Sigmoid colon (tissue), 4 donors: ENCODE data around the gene NAE1.

Source experiments
- CTCF ChIP-seq, 4 experiments: fragments of 450-650 bp in 3 of 4; fragments of 200-600 bp in 1 of 4; IDR thresholded peaks; one replicate each; pipeline ENCODE4 v1.5.1; 2016 to 2019; ENCODE audit warnings: antibody characterized with exemption in 4 of 4, mild to moderate bottlenecking in 3 of 4, moderate library complexity in 2 of 4
- POLR2A ChIP-seq, 2 donors: fragments of 450-650 bp; IDR thresholded peaks; one replicate each; pipeline ENCODE4 v1.6.1; 2016; ENCODE audit warnings: antibody characterized with exemption in 2 of 2, mild to moderate bottlenecking in 2 of 2, moderate library complexity in 2 of 2
- POLR2AphosphoS5 ChIP-seq, 4 donors: sonication (generic); formaldehyde crosslinking; IDR thresholded peaks; one replicate each; pipeline ENCODE4 v1.6.1; 2017; ENCODE audit warnings: antibody characterized with exemption in 4 of 4

- TF ChIP-seq CTCF (IDR thresholded peaks at IDR 0.05) (no peak), POLR2A (IDR thresholded peaks at IDR 0.05) (no peak), POLR2AphosphoS5 (IDR thresholded peaks at IDR 0.05) (no peak)
These were observed 16.8 kb upstream of the NAE1 start for GRCh38 chr16:66847533-66848067.
